Measurements from ENCODE around the gene EPN2. TPM values are rescaled to one million over a fixed set of nuclear protein-coding genes. Genes with fewer than 3 reads are reported as not detected.

EPN2 gene
- total RNA-seq, 6 donors from 2014 or later: 26.3 to 64.5 (median 47.9) TPM

GRCh38 chr17:19345067-19345460, 107.9 kb downstream of the EPN2 start:
- no peak overlapping the region for H3K4me3 ChIP-seq
- peaks cover 0 to 13% (median 2%) of the 10 kb centered on the region in 4 donors for H3K4me1 ChIP-seq
- H3K27ac ChIP-seq: no peak overlapping the region
- H3K36me3 ChIP-seq: no peaks in the 10 kb centered on the region
- no peaks in the 10 kb centered on the region for H3K27me3 ChIP-seq
- H3K9me3 ChIP-seq: no peaks in the 10 kb centered on the region
- 95 to 100% methylated on average over 4 to 7 of the region's 7 CpGs for WGBS, 2 donors
- no peak for DNase-seq
- no peak for ATAC-seq (ENCODE audit: low FRiP score in 2 of 2)
- TF ChIP-seq POLR2A (IDR thresholded peaks at IDR 0.05): no peak
- TF ChIP-seq CTCF (IDR thresholded peaks at IDR 0.05): no peak
- no peak for TF ChIP-seq EP300 (IDR thresholded peaks at IDR 0.05)
- TF ChIP-seq POLR2AphosphoS5 (IDR thresholded peaks at IDR 0.05): no peak

GRCh38 chr17:19345486-19346350, 108.6 kb downstream of the EPN2 start:
- 84 to 93% methylated on average over 13 of the region's 13 CpGs for WGBS, 2 donors
- Histone ChIP-seq H3K4me1 (peaks cover 0 to 13% (median 2%) of the 10 kb centered on the region in 4 donors), H3K4me3 (no peak overlapping the region), H3K9me3 (no peaks in the 10 kb centered on the region), H3K36me3 (no peaks in the 10 kb centered on the region), H3K27ac (no peak overlapping the region), H3K27me3 (no peaks in the 10 kb centered on the region)
- DNase-seq: peak in 1 of 2 donors; percentile 18
- no peak for TF ChIP-seq POLR2AphosphoS5 (IDR thresholded peaks at IDR 0.05)
- TF ChIP-seq POLR2A (IDR thresholded peaks at IDR 0.05): no peak
- TF ChIP-seq EP300 (IDR thresholded peaks at IDR 0.05): no peak
- no peak for TF ChIP-seq CTCF (IDR thresholded peaks at IDR 0.05)
- ATAC-seq (ENCODE audit: low FRiP score in 2 of 2): no peak

GRCh38 chr17:19346351-19347255, 109.4 kb downstream of the EPN2 start:
- ATAC-seq (ENCODE audit: low FRiP score in 2 of 2) (peak in 1 of 2 donors; percentile 79), DNase-seq (peak in 1 of 2 donors; percentile 19)
- Histone ChIP-seq H3K27ac (no peak overlapping the region), H3K27me3 (no peaks in the 10 kb centered on the region), H3K4me3 (no peak overlapping the region), H3K36me3 (no peaks in the 10 kb centered on the region), H3K4me1 (peaks cover 0 to 13% (median 2%) of the 10 kb centered on the region in 4 donors), H3K9me3 (no peaks in the 10 kb centered on the region)
- 85% methylated on average over 14 to 19 of the region's 19 CpGs for WGBS, 2 donors
- TF ChIP-seq EP300 (IDR thresholded peaks at IDR 0.05) (no peak), POLR2AphosphoS5 (IDR thresholded peaks at IDR 0.05) (no peak), CTCF (IDR thresholded peaks at IDR 0.05) (no peak), POLR2A (IDR thresholded peaks at IDR 0.05) (no peak)

GRCh38 chr17:19347323-19348080, 110.3 kb downstream of the EPN2 start:
- Histone ChIP-seq H3K9me3 (no peaks in the 10 kb centered on the region), H3K36me3 (no peaks in the 10 kb centered on the region), H3K4me1 (peaks cover 0 to 7% (median 2%) of the 10 kb centered on the region in 4 donors), H3K27me3 (no peaks in the 10 kb centered on the region), H3K27ac (no peak overlapping the region), H3K4me3 (no peak overlapping the region)
- DNase-seq (no peak), ATAC-seq (ENCODE audit: low FRiP score in 2 of 2) (no peak)
- WGBS, 2 donors: 88 to 91% methylated on average over 13 of the region's 13 CpGs
- no peak for TF ChIP-seq POLR2AphosphoS5 (IDR thresholded peaks at IDR 0.05)
- TF ChIP-seq CTCF (IDR thresholded peaks at IDR 0.05): no peak
- no peak for TF ChIP-seq POLR2A (IDR thresholded peaks at IDR 0.05)
- no peak for TF ChIP-seq EP300 (IDR thresholded peaks at IDR 0.05)
